ENCODE results near the gene SSMEM1.

SSMEM1 gene

DNA sequence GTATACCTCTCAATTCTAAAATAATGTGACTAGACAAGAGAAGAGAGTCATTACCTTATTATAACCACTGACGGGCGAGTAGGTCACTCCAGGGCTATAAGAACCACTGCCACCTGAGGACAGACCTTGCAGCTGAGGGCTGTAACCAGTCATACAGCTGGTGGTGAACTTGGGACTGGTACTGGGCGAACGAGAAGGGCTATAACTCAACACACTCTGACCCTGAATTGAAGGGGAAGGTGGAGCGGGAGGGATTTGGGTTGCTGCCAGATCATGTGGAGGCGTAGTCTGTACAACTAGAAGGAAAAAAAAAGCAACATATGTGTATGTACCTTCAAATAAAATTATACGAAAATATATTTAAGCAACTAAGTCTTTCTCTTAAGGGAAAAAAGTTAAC lies 5.9 kb upstream of the SSMEM1 start:
- Histone ChIP-seq H3K4me3 (ENCODE audit: low read depth in 1 of 2, low read length in 1 of 2) (no peak overlapping the region), H3K36me3 (peaks cover 33% of the 10 kb centered on the region), H3K27me3 (no peaks in the 10 kb centered on the region), H3K9me3 (no peaks in the 10 kb centered on the region), H3K27ac (no peak overlapping the region), H3K4me1 (ENCODE audit: control insufficient read depth in 1 of 2, insufficient read depth in 1 of 2, low read depth in 1 of 2, low read length in 1 of 2) (peaks cover 6% of the 10 kb centered on the region in 2 experiments)
- TF ChIP-seq CTCF (IDR thresholded peaks at IDR 0.05), result no peak

DNA sequence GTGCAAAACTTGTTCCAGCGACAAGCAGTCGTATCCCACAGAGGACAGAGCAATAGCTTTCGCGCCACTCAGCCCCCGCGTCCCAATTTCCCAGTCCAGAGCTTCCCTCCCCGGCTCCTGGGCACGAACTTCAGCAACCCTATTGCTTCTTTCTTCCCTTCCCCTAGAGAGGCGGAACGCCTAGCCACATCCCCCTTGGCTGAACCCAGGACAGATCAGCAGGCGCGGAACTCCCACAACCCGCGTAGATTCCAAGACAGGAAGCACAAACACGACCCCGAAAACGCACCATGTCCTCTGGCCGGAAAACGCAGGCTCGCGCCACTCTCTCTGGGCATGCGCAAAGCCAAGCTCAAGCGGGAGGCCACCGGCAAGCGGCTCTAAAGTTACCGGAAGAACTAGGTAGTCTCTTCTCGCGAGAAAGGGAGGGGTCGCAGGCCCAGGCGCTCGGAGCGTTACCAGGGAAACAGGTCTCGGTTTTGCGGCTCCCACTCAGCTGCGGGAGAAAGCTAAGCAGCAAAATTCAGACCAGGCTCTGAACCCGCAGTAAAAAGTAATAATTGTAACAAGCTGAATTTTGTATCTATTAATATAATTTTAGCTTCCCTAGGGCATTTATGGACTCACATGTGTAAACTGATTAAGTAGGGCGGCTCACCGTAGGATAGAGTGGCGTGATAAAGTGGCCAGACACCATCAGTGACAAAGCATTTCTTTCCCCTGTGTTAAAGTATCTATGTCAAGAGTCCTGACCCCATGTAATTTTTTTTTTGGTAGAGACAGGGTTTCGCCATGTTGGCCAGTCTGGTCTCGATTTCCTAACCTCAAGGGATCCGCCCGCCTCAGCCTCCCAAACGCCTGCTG lies 2.3 kb upstream of the SSMEM1 start, which contains the start of gene TMEM209:
Gene TMEM209 (minus strand): TSS at position 323 of the 864 bp plus-strand sequence. CDS start 31 bp downstream, at position 292.
- no peaks in the 10 kb centered on the region for H3K9me3 ChIP-seq
- H3K4me1 ChIP-seq (ENCODE audit: control insufficient read depth in 1 of 2, insufficient read depth in 1 of 2, low read depth in 1 of 2, low read length in 1 of 2), result peaks cover 6% of the 10 kb centered on the region in 2 experiments
- H3K36me3 ChIP-seq, result peaks cover 20% of the 10 kb centered on the region
- H3K4me3 ChIP-seq (ENCODE audit: low read depth in 1 of 2, low read length in 1 of 2), result peak within 1 kb of the TSS; percentile 72 to 73
- H3K27me3 ChIP-seq, result no peaks in the 10 kb centered on the region
- H3K27ac ChIP-seq, result peak within 1 kb of the TSS; percentile 71
- TF ChIP-seq CTCF (IDR thresholded peaks at IDR 0.05), result no peak

DNA sequence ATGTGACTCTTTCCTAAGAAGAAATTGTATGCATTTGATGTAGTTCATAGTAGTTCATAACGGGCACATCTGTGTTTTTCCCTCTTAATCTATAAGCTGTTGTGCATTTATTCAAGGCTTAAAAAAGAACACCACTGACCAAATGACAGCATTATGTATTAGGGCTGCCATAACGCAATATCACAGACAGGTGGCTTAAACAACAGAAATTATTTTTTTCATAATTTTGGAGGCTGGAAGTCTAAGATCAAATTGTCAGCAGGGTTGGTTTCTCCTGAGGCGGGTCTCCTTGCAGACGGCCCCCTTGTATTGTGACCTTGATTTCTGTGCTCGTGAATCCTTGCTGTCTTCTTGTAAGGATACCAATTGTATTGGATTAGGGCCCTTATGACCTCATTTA lies 627 bp upstream of the SSMEM1 start:
- Histone ChIP-seq H3K27ac (no peak overlapping the region), H3K27me3 (no peaks in the 10 kb centered on the region), H3K9me3 (no peaks in the 10 kb centered on the region), H3K4me1 (ENCODE audit: control insufficient read depth in 1 of 2, insufficient read depth in 1 of 2, low read depth in 1 of 2, low read length in 1 of 2) (peaks cover 6% of the 10 kb centered on the region in 2 experiments), H3K36me3 (peaks cover 7% of the 10 kb centered on the region), H3K4me3 (ENCODE audit: low read depth in 1 of 2, low read length in 1 of 2) (no peak overlapping the region)
- TF ChIP-seq CTCF (IDR thresholded peaks at IDR 0.05), result no peak

DNA sequence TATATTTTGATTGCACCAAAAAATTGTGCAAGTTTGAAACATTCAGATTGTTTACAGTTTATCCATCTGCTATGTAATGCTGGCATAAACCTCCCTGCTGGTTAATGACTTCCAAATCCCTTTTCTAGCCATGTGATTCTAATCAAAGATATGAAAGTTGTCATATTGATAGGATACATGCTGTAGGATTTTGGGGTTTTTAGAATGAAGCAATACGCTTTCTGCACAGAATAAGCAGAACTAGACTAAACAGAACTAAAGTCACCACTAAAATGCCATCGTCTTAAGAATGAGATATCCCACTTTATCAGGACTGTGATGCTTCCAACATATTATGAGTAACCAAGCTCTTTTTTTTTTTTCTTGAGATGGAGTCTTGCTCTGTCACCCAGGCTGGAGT lies 856 bp downstream of the SSMEM1 start:
- no peak for TF ChIP-seq CTCF (IDR thresholded peaks at IDR 0.05)
- Histone ChIP-seq H3K27me3 (no peaks in the 10 kb centered on the region), H3K4me1 (ENCODE audit: control insufficient read depth in 1 of 2, insufficient read depth in 1 of 2, low read depth in 1 of 2, low read length in 1 of 2) (peaks cover 6% of the 10 kb centered on the region in 2 experiments), H3K36me3 (no peaks in the 10 kb centered on the region), H3K27ac (no peak overlapping the region), H3K4me3 (ENCODE audit: low read depth in 1 of 2, low read length in 1 of 2) (no peak overlapping the region), H3K9me3 (no peaks in the 10 kb centered on the region)

DNA sequence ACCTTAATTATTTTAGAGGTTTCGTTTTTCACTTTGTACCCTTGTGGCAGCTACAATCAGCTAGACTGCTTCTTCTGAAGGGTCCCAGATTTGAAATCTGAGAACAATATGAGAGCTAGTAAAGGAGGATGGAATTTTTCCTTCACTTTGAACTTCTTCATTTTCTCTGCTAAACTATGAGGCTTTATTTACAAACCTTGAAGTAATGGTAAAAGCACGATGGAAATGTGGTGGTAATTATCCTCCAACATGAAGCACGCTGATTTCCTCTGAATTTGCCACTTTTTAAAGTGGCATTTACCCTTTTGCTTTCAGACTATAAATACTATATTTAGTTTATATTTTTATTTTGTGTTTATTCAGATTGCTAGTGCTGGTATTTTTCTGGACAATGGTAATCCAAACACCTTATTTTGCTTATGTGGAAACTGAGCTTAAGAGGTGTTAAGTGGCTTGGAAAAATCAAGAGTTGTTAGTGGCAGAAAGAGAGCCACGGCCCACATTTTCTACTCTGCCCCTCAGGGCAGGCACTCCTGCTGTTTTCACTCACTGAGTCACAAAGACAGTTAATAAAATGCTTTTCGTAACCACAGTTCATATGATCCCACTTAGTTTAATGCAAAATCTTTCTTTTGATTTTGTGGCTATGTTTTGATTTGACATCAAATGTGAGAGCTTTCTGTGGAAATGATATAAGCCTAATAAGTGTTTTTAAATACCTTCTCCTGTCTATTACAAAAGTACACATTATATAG lies 2.7 kb downstream of the SSMEM1 start:
- Histone ChIP-seq H3K9me3 (no peaks in the 10 kb centered on the region), H3K36me3 (no peaks in the 10 kb centered on the region), H3K4me3 (ENCODE audit: low read depth in 1 of 2, low read length in 1 of 2) (no peak overlapping the region), H3K27me3 (no peaks in the 10 kb centered on the region), H3K27ac (no peak overlapping the region), H3K4me1 (ENCODE audit: control insufficient read depth in 1 of 2, insufficient read depth in 1 of 2, low read depth in 1 of 2, low read length in 1 of 2) (no peaks in the 10 kb centered on the region)
- TF ChIP-seq CTCF (IDR thresholded peaks at IDR 0.05), result no peak
